ENCODE measurements around the gene CCR5AS.

The CCR5AS gene

GRCh38 chr3:46325645-46326300 is 81.1 kb downstream of the CCR5AS start:
- no peaks in the 10 kb centered on the region for H3K4me1 ChIP-seq
- H3K4me2 ChIP-seq: no peak overlapping the region
- TF ChIP-seq EZH2 (IDR thresholded peaks at IDR 0.05) (no peak), CTCF (IDR thresholded peaks at IDR 0.05) (no peak), EZH2phosphoT487 (IDR thresholded peaks at IDR 0.05) (no peak)
- H3K27me3 Mint-ChIP-seq (ENCODE audit: insufficient read depth, low read depth): peaks cover 7% of the 10 kb centered on the region
- no peak for DNase-seq (ENCODE audit: low spot score)
- no peaks in the 10 kb centered on the region for H3K27me3 ChIP-seq
- H3K4me3 Mint-ChIP-seq: no peak overlapping the region
- no peaks in the 10 kb centered on the region for H3K9me3 ChIP-seq (ENCODE audit: low read depth)
- H4K20me1 ChIP-seq (ENCODE audit: low read depth): no peaks in the 10 kb centered on the region
- no peaks in the 10 kb centered on the region for H3K36me3 Mint-ChIP-seq
- H3K79me2 ChIP-seq (ENCODE audit: low read depth): no peaks in the 10 kb centered on the region
- H3K9ac ChIP-seq: no peak overlapping the region
- no peak overlapping the region for H3K27ac ChIP-seq
- no peak overlapping the region for H3K27ac Mint-ChIP-seq
- H3K4me1 Mint-ChIP-seq: no peaks in the 10 kb centered on the region
- no peak overlapping the region for H2AFZ ChIP-seq (replicated peaks)
- no peaks in the 10 kb centered on the region for H3F3A ChIP-seq (ENCODE audit: low read depth)
- no peak overlapping the region for H3K4me3 ChIP-seq
- H3K36me3 ChIP-seq: no peaks in the 10 kb centered on the region
- H3K9me3 Mint-ChIP-seq: no peaks in the 10 kb centered on the region

GRCh38 chr3:46324036-46324435 is 82.8 kb downstream of the CCR5AS start:
- Histone ChIP-seq H3K4me2 (no peak overlapping the region), H3K27ac (no peak overlapping the region), H3K4me3 (no peak overlapping the region), H3K36me3 (no peaks in the 10 kb centered on the region), H3F3A (ENCODE audit: low read depth) (no peaks in the 10 kb centered on the region), H3K79me2 (ENCODE audit: low read depth) (no peaks in the 10 kb centered on the region), H3K27me3 (no peaks in the 10 kb centered on the region), H4K20me1 (ENCODE audit: low read depth) (no peaks in the 10 kb centered on the region), H3K4me1 (no peaks in the 10 kb centered on the region), H3K9ac (no peak overlapping the region), H2AFZ (replicated peaks) (no peak overlapping the region), H3K9me3 (ENCODE audit: low read depth) (no peaks in the 10 kb centered on the region)
- Mint-ChIP-seq H3K4me3 (no peak overlapping the region), H3K4me1 (no peaks in the 10 kb centered on the region), H3K27me3 (ENCODE audit: insufficient read depth, low read depth) (peaks cover 7% of the 10 kb centered on the region), H3K36me3 (no peaks in the 10 kb centered on the region), H3K27ac (no peak overlapping the region), H3K9me3 (peaks cover 2% of the 10 kb centered on the region)
- no peak for DNase-seq (ENCODE audit: low spot score)
- TF ChIP-seq EZH2 (IDR thresholded peaks at IDR 0.05): no peak
- no peak for TF ChIP-seq CTCF (IDR thresholded peaks at IDR 0.05)
- TF ChIP-seq EZH2phosphoT487 (IDR thresholded peaks at IDR 0.05): no peak

- Histone ChIP-seq H3K79me2 (ENCODE audit: low read depth) (no peaks in the 10 kb centered on the region), H3F3A (ENCODE audit: low read depth) (no peaks in the 10 kb centered on the region), H3K9me3 (ENCODE audit: low read depth) (no peaks in the 10 kb centered on the region), H3K4me2 (no peak overlapping the region), H3K9ac (no peak overlapping the region), H3K27me3 (no peaks in the 10 kb centered on the region), H3K27ac (no peak overlapping the region), H3K4me3 (no peak overlapping the region), H2AFZ (replicated peaks) (no peak overlapping the region), H3K4me1 (no peaks in the 10 kb centered on the region), H4K20me1 (ENCODE audit: low read depth) (no peaks in the 10 kb centered on the region), H3K36me3 (no peaks in the 10 kb centered on the region)
- H3K9me3 Mint-ChIP-seq: peaks cover 2% of the 10 kb centered on the region
- TF ChIP-seq EZH2 (IDR thresholded peaks at IDR 0.05) (no peak), CTCF (IDR thresholded peaks at IDR 0.05) (no peak), EZH2phosphoT487 (IDR thresholded peaks at IDR 0.05) (no peak)
- H3K4me1 Mint-ChIP-seq: no peaks in the 10 kb centered on the region
- no peak overlapping the region for H3K27ac Mint-ChIP-seq
- no peak for DNase-seq (ENCODE audit: low spot score)
- peaks cover 7% of the 10 kb centered on the region for H3K27me3 Mint-ChIP-seq (ENCODE audit: insufficient read depth, low read depth)
- H3K4me3 Mint-ChIP-seq: no peak overlapping the region
- H3K36me3 Mint-ChIP-seq: no peaks in the 10 kb centered on the region
These were observed 85.3 kb downstream of the CCR5AS start for GRCh38 chr3:46321461-46322104.

Measured in neural progenitor cell (in vitro differentiated cells).